Measurements from ENCODE around the gene DRAXIN.

DNA sequence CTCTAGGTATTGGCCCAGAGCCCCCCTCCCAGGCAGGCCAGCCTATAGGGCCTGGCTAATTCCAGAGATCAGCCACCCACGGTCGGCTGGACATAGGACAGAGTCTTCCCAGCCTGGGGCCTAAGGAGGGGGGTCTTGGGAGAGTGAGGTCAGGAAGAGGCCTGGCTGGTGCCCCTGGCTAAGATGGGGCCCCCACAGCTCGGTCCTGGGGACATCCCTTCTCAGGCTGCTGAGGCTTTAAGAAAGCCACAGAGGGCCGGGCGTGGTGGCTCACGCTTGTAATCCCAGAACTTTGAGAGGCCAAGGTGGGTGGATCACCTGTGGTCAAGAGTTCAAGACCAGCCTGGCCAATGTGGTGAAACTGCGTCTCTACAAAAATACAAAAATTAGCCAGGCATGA, 73.0 kb downstream of the DRAXIN start:
- TF ChIP-seq POLR2AphosphoS5 (IDR thresholded peaks at IDR 0.05; ENCODE audit: low read depth, low read length) = no peak
- no peak for TF ChIP-seq POU2F2 (IDR thresholded peaks at IDR 0.05; ENCODE audit: low read depth, low read length)
- no peak for TF ChIP-seq PAX5 (IDR thresholded peaks at IDR 0.05; ENCODE audit: insufficient read depth, low read length, severe bottlenecking)
- TF ChIP-seq POLR2A (IDR thresholded peaks at IDR 0.05; ENCODE audit: low read depth, low read length) = no peak
- TF ChIP-seq TAF1 (IDR thresholded peaks at IDR 0.05; ENCODE audit: low read depth, low read length) = no peak
